T-helper 2 cell (primary cell): ENCODE measurements around the gene CMYA5.
"Not testable (repeated sequence)": the region's sequence is repeated elsewhere in the genome, so short reads cannot be mapped to it uniquely, and the experiment has no call there.

Source experiments
- DNase-seq, 5 experiments: peaks; one replicate each; pipeline versions ENCODE4 v3.0.0 to v3.0.0-alpha.2; 2012 to 2022
- total RNA-seq, 2 donors: gene quantifications; one replicate each; lab custom pipeline; 2026; lab: John Stamatoyannopoulos, UW

Gene CMYA5
- 0.40 to 2.5 reads per million in 2 donors for total RNA-seq

DNA sequence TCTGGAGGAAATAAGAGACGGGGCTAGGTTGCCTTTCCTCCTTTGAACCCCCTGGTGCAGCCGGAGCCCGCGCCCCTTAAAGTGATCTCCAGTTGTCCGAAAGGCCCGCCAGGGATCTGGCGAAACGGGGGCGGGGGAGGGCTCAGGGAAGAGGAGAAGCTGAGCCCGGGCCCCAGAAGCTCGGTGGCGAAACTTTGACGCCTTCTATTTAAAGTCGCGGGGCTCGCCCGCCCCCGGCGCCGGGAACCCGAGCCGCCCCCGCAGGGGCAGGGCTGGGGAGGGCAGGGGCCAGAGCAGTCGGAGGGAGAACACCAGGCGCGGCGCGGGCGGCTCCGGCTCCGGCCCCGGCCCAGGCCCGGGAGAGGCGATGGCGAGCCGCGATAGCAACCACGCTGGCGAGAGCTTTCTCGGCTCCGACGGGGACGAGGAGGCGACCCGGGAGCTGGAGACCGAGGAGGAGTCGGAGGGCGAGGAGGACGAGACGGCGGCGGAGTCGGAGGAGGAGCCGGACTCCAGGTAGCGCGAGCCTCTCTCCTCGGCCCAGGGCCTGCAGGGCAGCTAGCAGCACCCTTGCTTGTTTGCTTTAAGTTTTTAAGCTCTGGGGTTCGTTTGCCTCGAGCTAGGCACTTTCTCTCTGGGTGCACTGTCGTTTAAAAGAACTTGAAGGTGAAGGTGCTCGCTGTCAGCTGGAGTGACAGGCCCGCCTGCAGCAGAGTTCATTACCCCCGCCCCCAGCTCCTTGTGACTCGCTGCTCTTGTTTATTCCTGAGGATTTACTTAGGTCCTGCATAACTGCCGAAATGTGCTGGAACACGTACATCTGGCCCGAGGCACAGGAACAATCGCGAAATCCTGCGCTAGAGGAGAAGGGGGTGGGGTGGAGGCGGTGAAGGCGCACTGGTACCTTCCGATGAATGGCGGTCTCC is at the start of gene CMYA5:
Gene CMYA5, plus strand, starts transcription at position 296 of the 926 bp plus-strand sequence. Its CDS starts 72 bp downstream, at position 368.
- peak in 1 of 5 experiments; percentile 9 for DNase-seq

DNA sequence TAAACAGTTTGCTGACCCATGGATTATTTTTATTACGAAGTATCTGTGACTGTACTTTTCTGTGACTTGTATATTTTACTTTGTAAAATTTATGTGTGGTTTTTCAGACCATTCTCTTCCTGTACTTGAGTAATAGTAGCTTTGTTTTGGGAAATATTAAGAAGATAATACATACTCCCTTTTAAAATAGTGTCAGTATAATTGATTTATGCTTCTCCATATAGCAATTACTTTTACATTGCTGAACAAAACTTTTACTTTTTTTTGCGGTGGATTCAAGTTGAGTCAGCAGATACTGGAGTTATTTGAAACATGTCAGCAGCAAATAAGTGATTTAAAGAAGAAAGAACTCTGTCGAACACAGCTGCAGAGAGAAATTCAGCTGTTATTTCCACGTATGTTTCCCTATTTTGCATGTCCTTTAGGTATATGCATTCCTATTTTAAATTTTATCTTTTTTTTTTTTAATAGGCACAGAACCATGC is 49.0 kb upstream of the CMYA5 start:
- DNase-seq: no peak

GRCh38 chr5:79641414-79641813 is 48.2 kb upstream of the CMYA5 start:
- no peak for DNase-seq

DNA sequence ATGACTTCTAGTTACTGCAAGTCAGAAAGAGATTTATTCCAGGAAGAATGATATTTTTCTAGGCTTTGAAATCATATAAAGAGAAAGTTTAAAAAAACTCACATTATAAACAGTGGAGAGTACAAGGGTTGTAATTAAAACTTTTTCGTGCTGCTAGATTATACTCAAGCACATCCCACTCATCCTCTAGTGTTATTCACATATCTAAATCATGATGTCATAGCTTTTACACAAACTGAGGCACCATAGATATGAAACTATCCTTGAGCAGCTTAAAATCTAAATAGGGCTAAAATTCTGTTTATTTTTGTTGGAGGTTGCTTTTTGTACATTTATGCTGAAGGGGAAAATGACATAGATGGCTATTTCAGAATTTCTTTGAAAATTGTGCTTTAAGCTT is 47.4 kb upstream of the CMYA5 start:
- no peak for DNase-seq

DNA sequence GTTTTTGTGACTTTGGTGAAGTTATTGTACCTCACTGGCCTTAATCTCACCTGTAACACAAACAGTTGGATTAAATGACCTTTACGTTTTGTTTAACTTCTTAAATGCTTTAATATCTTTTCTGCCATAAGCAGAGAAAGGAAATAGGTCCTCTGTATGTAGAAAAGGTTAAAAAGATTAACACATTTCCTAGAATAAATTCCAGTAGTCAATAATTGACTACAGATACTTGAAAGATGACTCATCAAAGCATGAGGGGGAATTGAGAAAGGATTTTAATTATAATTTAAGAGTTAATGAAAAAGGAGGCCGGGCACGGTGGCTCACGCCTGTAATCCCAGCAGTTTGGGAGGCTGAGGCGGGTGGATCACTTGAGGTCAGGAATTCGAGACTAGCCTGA is 35.8 kb upstream of the CMYA5 start:
- DNase-seq: no peak

DNA sequence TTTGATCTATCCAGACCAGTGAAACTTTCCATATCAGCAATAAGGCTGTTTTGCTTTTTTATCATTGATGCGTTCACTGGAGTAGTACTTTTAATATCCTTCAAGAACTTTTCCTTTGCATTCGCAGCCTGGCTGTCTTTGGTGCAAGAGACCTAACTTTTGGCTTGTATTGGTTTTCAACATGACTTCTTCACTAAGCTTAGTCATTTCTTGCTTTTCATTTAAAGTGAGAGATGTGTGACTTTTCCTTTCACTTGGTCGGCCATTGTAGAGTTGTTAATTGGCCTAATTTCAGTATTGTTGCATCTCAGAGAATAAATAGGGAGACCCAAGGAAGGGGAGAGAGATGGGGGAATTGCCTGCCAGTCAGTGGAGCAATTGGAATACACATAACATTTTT is 26.4 kb upstream of the CMYA5 start:
- peak in 1 of 5 experiments; percentile 35 for DNase-seq

DNA sequence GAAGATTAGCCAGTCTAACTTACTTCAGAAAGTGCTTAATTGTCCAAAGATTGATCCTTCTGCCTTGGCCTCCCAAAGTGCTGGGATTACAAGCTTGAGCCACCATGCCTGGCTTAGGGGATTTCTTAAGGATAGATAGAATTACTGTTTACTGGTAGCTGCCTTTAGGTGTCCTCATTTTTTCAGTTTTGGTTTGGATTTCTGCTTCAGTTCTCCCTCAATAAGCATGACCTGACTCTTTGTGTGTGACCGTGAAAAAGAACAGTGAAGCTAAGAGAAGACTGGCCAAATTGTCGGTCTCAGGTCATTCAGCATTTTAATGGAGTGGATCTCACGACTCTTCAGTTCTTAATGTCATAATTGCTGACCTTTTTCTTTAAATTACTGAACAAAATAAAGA is 22.9 kb upstream of the CMYA5 start:
- DNase-seq: no peak

GRCh38 chr5:79672392-79672791 is 17.2 kb upstream of the CMYA5 start:
- DNase-seq: no peak

- not testable (repeated sequence) for DNase-seq
Measured at GRCh38 chr5:79676354-79676753, 13.3 kb upstream of the CMYA5 start.

- DNase-seq: peak in 1 of 5 experiments; percentile 17
Measured at GRCh38 chr5:79682102-79682501, 7.5 kb upstream of the CMYA5 start.

DNA sequence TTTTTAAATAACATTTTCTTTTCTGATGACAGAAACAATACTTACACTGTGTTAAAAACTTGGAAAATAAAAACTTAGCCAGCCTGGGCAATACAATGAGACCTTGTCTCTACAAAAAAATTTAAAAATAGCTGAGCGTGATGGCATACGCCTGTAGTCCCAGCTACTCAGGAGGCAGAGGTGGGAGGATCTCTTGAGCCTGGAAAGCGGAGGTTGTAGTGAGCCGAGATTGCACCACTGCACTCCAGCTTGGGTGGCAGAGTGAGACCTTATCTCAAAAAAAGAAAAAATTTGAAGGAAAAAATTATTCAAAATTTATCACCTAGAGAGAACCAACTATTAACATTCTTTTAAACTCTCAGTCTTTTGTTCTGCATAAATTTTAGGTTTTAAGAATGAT is 4.9 kb upstream of the CMYA5 start:
- no peak for DNase-seq

DNA sequence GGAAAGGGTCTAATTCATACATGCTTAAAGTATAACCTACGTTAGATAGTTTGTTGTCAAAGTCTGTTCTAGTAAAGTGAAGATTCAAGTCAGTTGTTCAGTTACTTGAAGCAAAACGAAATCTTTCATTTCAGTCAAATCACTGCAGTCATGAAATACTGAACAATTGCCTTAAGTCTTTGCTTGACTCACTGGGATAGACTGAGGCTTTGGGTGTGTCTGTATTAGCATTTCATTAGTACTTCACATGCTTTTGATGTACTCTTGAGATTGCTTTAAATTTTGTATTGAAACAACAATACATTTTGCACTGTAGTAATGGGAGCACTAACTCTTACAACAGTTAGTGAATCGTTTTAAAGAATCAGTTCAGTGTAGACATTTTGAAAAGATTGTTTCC is 4.0 kb upstream of the CMYA5 start:
- peak in 1 of 5 experiments; percentile 14 for DNase-seq

DNA sequence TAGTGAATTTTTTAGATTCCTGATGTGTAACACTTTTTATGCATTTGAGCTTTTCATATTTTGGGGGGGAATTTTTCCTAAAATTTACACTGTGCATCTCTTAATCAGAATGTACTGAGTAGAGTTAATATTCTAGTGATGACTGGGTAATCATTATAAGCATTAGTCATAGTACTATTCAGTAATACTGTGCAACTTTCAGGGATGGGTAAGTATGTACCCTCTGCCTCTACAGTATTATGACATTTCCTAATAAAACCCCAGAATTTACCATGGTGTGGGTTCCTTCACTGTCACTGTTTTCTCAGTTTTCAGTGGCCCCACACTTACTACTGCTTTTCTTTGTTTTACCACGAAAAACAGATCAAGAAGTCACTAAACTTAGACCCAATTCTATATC is 2.8 kb upstream of the CMYA5 start:
- DNase-seq: no peak

GRCh38 chr5:79687889-79688288 is 1.7 kb upstream of the CMYA5 start:
- no peak for DNase-seq

DNA sequence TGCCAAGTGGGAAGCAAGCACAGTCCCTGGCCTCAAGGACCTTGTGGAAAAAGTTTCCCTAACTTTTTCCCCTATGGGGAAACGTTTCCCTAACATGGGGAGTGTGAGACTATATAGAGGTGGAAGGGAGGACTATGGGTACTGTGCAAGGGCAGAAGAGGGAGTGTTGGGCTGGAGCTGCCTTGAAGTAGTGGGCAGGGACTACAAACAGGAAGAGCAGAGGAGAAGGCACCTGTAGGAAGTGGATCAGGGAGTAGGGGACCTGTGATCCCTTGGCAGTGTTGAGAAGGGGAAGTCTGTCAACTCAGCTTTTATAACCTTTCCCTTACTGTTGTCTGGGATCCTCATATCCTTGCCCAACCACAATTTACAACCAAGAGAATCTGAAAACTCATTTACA is 1.4 kb downstream of the CMYA5 start:
- no peak for DNase-seq

- no peak for DNase-seq
Measured at GRCh38 chr5:79692596-79692995, 3.0 kb downstream of the CMYA5 start.

- no peak for DNase-seq
Measured at GRCh38 chr5:79694183-79694582, 4.5 kb downstream of the CMYA5 start.

- no peak for DNase-seq
Measured at GRCh38 chr5:79694652-79695051, 5.0 kb downstream of the CMYA5 start.

- no peak for DNase-seq
Measured at GRCh38 chr5:79695526-79695925, 5.9 kb downstream of the CMYA5 start.

DNA sequence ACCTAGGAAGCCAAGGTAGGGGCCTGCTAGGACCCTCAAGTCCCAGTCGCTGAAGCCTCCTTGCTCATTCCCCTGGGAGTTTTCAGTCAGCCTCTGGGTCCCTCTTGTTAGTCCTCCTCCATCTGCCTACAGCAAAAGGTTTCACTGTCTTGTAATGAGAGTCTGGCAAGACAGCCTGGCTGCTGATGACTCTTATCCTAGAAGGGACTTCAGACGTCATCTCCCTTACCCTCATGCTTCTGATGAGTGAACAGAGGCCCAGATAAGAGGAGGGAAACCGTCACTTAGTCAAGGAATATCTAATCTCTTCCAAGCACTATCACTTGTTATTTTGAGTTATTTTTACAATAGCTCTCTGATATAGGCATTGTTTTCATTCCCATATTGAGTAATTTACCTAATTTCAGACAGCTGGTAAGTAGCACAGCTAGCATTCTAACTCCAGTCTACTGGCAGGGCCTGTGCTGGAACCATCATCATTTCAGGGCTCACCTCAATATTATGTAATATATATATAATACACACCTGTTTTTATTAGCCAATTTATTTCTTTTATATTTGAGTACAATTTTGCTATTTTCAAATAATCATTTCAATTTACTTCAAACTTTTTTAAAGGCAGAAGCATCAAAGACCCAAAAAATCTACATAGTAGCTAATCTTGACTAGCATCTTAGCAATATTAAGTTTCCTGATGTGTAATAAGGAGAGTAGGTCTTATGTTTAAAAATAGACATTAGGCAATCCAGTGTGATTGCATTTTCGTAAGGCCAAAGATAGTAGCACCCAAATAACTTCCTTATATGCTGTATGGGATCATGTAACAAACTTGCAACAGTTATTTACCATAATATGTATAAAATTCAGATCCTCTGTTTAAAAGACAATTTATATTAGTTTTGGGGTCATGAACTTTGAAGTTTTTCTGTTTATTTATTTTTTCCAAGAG is 7.9 kb downstream of the CMYA5 start:
- DNase-seq: no peak

GRCh38 chr5:79699763-79700400 is 10.2 kb downstream of the CMYA5 start:
- peak in 1 of 5 experiments; percentile 60 for DNase-seq

GRCh38 chr5:79702606-79703380 is 13.2 kb downstream of the CMYA5 start:
- DNase-seq: peak in 2 of 5 experiments; percentile 12 to 49
